Measurements from ENCODE around the gene LMAN2L.
"Not testable (repeated sequence)": the region's sequence is repeated elsewhere in the genome, so short reads cannot be mapped to it uniquely, and the experiment has no call there.

LMAN2L gene

DNA sequence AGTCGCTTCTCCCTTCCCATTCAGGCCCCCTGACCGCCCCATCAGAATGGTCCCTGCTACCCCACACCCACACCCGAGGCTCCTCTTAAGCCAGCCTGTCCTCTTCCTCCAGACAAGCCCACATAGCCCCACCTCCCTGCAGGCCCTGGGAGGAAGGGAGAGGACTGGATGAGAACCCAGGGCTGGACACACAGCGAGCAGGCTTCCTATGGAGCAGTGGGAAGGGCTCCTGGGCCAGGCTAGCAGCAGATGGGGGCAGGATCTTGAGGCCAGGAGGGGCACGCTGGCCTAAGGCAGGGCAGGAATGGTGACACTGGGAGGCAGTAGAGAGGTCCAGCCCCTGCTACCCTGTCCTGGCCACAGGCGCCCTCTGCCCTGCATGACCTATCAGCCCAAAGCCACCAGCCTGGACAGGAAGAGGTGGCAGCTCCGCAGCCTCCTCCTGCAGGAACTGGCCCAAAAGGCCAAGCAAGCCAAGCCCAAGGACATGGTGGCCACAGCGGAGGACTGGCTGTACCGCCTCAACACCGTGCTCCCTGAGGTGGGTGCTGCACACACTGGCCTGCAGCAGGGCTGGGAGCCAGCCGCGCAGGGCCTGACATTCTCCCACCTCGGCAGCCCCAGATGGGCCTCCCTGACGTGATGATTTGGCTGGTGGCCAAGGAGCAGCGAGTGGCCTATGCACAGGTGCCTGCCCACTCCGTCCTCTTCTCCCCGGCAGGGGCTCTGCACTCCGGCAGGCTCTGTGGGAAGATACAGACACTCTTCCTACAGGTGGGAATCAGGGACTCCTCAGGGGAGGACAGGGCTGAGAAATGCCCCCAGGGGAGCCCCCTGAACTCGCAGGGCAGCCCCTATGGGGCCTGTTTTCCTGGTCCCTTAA lies 54.0 kb downstream of the LMAN2L start:
- no peak for DNase-seq

DNA sequence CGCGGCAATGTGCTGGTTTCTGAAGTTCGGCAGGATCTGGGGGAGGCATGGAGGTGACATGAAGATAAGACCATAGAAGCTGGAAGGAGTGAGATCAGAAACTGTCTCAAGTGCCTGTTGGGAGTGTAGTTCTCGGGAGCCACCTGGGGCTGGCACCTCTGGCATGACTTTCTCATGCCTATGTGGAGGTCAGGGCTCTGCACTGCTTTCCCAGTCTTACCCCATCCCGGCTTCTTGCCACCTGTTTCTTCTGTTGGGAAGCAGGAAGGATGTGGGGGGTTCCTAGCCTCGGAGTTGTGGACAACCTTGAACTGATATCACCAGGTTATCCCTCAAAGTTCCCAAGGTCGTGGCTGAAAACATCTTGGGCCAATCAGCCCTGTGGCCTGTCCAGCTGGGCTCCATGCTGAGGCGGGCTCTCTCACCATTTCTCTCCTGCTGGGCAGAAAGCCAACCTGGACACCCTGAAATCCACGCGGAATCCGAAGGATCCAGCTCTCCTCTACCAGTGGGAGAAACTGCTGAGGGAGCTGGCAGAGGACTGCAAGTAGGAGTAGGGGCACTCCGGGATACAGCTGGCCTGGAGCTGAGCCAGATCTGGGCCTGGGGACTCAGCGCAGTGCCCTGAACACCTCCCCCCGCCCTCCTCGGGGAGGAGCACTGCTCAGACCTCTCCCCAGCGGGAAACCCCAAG lies 54.8 kb downstream of the LMAN2L start:
- DNase-seq: no peak

DNA sequence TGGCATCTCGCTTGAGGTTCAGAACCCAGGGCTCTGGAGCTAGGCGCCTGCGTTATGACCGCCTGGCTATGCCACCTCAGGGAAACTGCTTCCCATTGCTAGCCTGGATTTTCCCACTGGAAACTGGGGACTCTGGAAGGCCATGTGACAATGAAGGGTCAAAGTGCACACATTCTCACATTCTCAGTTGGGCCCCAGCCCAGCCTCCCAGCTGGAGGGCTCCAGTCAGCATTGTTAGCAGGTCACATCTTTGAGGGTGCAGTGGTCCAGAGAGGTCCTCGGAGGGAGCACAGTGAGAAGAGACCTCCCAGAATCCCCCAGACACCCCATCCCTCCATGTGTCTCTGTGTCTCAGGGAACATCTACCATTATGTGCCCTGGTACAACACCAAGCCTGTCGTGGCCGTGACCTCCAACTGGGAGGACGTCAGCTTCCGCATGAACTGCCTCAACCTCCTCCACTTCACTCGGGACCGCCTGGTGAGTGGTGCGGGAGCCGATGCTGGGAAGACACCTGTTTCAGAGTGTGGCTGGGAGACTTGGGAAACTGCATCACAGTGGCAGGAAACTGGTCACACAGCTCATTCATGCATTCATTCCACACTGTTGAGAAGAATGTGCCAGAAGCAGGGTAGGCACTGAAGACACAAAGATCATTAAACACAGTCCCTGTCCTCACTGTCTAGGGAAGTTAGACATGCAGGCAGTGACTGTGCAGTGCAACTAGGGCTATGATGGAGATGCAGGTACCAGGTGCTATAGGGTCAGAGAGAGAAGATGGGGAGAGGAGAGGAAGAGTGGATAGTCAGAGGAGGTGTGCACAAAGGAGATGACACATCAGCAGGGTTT lies 55.7 kb downstream of the LMAN2L start:
- DNase-seq: no peak

DNA sequence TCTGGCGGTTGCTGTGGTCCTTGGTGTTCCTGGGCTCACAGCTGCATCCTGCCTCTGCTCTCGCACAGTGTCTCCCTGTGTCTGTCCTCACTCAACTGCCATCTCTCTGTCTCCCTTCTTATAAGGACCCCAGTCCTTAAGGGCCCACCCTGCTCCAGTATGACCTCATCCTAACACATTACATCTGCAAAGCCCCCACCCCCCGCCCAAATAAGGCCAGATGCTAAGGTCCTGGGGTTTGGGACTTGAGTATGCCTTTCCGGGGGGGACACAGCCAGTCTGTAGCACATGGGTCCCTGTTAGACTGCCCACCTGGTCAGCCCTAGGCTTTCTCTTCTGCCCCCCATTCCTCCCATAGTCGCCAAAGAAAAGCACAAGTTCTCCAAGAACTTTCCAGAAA lies 56.6 kb downstream of the LMAN2L start:
- no peak for DNase-seq

DNA sequence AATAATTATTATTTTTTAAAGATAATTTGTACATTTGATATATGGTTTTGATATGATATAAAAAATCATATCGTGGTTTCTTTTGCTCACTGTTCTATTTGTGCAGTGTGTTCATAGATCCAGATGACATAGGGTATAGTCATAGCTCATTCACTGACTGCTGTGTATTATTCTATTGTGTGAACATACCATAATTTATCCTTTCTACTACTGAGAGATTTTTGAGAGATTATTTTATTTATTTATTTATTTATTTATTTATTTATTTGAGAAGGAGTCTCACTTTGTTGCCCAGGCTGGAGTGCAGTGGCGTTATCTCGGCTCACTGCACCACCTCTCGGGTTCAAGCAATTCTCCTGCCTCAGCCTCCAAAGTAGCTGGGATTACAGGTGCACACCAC lies 58.3 kb downstream of the LMAN2L start:
- no peak for DNase-seq

DNA sequence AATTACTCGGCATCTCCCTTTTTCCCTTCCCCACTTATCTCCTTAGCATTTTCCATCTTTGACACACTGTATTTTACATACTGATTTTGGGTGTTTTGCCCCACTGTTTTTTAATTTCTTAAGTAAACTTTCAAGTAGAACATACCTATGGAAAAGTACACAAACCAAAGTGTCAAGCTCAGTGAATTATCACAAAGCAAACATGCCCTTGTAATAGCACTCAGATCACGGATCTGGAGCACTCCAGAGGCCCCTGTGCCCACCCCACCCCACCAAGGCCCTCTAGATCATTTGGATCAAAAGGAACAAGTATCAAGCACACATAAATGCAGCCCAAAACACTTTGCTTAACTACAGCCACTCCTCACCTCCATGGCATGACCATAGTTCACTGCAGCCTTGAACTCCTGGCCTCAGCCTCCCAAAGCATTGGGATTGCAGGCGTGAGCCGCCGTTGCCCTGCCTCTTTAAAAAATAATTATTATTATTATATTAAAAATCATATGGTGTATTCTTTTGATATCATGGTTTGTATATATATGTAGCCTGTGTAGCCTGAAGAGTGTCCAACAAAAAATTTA lies 59.2 kb downstream of the LMAN2L start:
- DNase-seq: no peak

DNA sequence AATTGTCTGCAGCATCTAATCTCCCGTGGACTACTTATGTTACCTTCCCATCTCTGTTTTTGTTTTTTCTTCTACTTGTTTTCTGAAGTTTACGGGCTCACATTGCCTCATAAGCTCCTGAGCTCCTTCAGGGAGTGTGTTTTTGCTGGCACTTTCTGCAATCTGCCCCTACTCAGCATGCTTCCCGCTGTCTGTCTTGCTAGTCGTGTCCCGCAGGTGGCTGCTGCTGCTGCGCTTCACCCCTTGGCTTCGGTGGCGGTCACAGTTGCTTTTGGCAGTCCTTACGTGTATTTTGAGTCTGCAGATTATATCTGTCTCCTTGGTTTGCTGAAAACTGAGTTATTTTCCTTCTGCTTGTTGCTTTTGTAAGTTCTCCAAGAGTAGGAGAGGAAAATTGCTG lies 60.0 kb downstream of the LMAN2L start:
- no peak for DNase-seq

DNA sequence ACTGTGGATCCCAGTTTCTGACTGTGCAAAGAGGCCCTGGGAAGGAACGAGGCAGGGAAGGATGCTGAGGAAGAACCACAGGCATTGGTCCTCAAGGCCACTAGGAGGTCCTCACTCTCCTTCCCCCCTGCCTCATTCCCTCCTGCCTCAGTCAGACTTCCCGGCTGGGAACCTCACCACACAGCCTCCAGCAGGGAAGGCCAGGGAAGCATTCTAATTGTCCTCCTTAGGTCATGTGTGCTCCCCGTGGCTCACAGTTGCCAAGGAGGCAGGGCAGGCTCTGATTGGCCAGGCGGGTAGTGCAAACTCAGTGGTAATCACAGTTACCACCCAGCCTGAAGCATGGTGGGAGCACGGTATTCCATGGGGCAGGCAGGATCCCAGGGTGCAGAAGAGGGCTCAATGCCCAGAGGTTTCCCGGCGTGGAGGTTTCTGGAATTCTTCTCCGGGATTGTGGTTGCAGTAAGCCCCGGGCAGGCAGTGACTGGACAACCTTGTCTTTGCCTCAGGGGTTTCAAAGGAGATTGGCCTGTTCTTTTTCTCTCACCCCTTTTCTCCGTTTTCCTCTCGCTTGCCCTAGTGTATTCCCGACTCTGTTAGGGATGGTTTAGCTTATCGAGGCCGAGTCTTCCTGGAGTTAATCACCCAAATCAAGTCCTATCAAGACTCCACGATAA lies 70.2 kb downstream of the LMAN2L start:
- DNase-seq: no peak

DNA sequence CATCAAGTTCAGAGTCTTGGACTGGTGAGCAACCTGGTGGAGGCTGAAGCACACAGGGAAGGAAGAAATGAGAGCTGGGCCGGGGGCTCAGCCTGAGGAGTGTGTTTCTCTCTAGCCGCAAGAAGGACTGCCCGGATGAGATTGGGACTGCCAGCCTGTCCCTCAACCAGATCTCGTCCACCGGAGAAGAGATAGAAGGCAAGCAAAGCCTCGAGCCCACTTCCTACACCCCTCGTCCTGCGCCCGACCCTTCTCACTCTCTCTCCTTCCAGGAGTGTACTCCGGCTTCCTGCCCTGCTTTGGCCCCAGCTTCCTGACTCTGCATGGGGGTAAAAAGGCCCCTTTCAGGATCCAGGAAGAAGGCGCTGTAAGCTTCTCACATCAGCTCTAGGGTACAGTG lies 71.1 kb downstream of the LMAN2L start:
- DNase-seq: no peak

DNA sequence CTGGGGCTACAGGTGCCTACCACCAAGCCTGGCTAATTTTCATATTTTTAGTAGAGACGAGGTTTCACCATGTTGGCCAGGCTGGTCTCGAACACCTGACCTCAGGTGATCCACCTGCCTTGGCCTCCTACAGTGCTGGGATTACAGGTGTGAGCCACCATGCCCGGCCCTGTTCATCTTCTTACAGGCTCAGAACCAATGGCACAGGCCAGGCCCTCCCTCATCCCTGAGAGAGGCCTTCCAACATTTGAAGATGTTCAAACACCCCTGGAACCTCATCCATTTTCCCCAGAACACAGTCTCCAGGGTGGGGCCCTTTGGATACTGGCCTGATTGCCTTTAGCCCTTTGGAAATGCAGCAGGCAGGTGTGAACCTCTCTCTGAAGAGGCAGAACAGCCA lies 74.1 kb downstream of the LMAN2L start:
- DNase-seq: not testable (repeated sequence)

DNA sequence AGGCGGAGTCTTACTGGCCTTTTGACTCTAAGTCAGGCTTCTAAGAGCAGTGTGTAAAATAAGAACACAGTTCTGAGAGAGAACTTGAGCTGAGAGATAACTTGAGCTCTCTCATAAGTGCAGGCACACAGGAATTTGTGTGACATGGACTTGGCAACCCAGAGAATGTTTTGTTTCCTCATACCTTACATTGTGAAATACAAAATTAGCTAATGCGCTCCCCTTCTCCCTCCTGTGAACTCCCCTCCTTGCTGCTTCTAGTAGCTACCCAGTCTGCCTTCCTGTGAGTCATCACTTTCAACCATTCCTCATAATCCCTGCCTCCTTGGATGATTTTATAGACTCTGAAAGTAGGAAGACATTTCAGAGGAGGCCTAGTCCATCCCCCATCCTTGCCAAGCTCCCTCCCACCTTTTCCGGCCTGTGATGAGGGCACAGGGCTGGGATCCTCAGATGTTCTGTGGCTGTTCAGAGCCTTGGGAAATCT lies 74.7 kb downstream of the LMAN2L start:
- peak; percentile 98 for DNase-seq

DNA sequence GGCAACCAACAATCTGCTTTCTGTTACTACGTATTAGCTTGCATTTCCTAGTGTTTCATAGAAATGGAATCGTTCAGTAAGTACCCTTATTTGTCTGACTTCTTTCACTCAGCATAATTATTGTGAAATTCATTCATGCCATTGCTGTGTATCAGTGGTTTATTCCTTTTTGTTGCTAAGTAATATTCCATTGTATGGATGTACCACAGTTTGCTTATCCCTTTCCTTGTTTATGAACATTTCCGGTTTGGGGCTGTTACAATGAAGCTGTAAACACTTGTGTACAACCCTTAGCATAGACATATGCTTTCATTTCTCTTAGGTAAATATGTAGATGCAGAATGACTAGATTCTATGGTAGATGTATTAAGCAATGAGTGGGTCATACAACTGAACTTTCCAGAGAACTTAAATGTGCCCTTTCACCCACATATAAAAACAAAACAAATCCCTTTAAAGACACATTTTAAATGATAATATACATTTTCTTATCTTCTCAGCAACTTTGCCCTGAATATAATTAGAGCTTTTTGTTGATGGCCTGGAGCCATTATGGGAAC lies 75.4 kb downstream of the LMAN2L start:
- no peak for DNase-seq

DNA sequence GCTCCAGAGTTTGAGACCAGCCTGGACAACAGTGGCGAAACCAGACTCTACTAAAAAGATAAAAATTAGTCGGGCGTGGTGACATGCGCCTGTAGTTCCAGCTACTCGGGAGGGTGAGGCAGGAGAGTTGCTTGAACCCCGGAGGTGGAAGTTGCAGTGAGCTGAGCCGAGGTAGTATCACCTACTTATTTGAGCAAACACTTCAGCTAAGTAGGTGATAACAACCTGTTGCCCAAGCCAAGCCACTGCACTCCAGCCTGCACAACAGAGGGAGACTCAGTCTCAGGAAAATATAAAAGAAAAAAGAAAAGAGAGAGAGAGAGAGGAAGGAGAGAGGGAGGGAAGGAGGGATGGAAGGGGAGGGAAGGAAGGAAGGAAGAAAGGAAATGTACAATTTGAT lies 76.0 kb downstream of the LMAN2L start:
- no peak for DNase-seq

DNA sequence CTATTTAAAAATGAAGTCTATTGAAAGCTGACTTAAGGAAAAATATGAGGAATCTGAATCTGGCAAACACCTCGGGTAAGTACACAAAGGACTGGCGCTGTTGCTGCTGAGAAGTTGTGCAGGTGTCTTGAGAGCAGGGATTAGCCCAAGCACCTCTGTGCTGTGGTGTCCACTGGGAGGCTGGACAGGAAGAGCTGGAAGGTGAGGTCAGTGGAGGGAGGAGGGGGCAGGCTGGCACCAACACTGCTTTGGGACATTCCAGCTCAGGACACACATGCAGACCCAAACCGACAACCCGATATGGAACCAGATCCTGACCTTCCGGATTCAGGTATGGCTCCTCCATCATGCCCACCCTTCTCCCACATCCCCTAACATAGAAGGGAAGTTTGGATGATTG lies 76.7 kb downstream of the LMAN2L start:
- no peak for DNase-seq

DNA sequence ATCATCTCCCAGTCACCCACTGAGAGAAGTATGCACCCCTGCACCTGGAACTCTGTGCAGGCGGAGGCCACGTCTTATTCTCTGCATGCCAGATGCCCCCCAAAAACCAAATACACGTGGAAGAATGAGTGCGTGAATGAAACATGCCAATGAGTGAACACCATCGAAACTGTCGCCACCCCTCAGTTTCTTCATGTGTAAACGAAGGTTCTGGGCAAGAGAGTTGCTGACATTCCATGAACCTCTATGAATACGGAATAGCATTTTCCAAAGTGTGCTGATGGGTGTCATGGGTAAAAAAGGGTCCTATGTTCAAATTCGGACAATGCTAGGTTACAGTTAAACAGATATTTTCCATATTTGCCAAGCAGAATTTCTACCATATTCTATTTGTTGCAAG lies 77.5 kb downstream of the LMAN2L start:
- no peak for DNase-seq

DNA sequence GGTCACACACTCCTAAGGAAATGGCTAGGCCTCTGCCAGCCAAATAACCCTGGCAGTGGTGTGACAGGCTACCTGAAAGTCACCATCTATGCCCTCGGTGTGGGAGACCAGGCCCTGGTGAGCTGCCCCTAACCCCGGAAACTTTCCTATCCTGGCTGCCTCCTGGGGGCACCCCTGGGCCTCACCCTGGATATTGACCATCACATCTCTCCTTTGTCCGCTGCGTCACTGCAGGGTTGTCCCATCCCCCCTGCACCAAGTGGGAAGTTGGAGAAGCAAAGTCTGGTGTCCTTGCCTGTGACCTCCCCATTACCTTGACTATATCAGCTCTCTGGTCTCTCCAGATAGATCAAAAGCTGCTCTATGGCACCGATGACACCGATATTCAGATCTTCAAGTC lies 78.5 kb downstream of the LMAN2L start:
- no peak for DNase-seq

DNA sequence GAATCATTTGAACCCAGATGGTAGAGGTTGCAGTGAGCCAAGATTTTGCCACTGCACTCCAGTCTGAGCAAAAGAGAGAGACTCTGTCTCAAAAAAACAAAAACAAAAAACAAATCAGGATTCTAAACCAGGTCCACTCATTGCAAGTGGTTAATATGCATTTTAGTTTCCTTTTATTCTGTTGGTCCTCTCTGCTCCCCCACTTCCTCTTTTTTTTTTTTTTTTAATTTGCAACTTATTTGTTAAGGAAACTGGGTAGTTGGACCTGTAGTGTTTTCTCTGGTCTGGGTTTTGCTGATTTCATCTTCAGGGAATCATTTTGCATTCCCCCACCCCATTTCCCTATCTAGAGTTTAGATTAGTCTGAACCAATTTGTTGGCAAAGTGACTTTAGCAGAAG lies 83.3 kb downstream of the LMAN2L start:
- no peak for DNase-seq
